Putamen (tissue), 1 donor: ENCODE measurements around the gene C6orf58.
"Not testable (repeated sequence)": the region's sequence is repeated elsewhere in the genome, so short reads cannot be mapped to it uniquely, and the experiment has no call there.

ENCODE experiments used
- DNase-seq: peaks from one replicate; pipeline ENCODE4 v3.0.0-alpha.2; 2016; ENCODE audit warnings: low spot score

The C6orf58 gene

GRCh38 chr6:127592964-127593363, 16.0 kb downstream of the C6orf58 start:
- DNase-seq, result no peak

- DNase-seq, result not testable (repeated sequence)
Measured at GRCh38 chr6:127593456-127593855, 16.5 kb downstream of the C6orf58 start.

- DNase-seq, result no peak
Measured at GRCh38 chr6:127606131-127606562, 29.2 kb downstream of the C6orf58 start.

GRCh38 chr6:127608554-127609270, 31.7 kb downstream of the C6orf58 start:
- DNase-seq, result no peak

GRCh38 chr6:127618729-127619128, 41.8 kb downstream of the C6orf58 start:
- DNase-seq, result no peak

GRCh38 chr6:127630800-127631199, 53.8 kb downstream of the C6orf58 start:
- DNase-seq, result no peak

GRCh38 chr6:127634178-127634577, 57.2 kb downstream of the C6orf58 start:
- DNase-seq, result no peak

GRCh38 chr6:127635091-127635490, 58.1 kb downstream of the C6orf58 start:
- DNase-seq, result no peak

- no peak for DNase-seq
Measured at GRCh38 chr6:127637830-127638409, 60.9 kb downstream of the C6orf58 start.
